NCI-H446 (cell line): ENCODE results near the gene ATAD1.
"Not testable (repeated sequence)": the region's sequence is repeated elsewhere in the genome, so short reads cannot be mapped to it uniquely, and the experiment has no call there.

Experiments used
- DNase-seq, 2 experiments: peaks; one replicate each; lab custom pipeline; 2025; lab: John Stamatoyannopoulos, UW

Gene ATAD1

DNA sequence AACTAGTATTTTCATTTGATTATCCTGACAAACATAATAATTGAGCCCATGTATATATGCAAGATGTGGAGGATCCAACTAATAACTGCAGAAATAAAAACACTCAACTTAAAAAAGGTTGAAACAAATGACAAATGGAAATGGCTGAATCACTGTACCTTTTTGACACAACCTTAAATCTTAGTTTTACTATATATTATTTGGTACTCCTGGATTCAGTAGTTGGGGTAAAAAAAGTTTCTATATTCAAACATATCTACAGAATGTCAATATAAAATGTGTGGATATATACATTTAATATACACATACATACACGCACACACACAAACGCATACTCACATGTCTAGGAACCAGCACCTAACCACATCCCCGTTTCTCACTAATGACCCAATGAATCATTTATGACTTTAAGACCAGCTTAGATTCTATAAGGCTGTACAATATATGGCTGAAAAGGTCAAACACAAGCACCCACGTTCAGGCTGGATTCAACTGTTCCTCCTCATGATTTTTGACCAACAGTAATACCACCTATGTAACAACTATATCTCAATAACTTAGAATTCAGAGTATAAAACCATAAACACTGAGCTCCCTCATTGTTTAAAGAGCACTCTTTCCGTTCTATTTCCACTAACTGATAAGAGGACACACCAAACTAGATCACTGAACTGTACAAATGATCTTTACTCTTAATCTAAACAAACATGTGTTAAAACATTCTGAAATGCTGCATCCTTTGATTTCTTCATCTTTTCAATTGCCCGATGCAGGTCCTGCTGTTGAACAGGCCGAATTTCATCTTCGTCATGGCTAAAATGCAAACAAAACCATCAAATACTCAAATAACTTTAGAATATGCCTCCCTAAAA, 63.8 kb downstream of the ATAD1 start:
- no peak for DNase-seq

DNA sequence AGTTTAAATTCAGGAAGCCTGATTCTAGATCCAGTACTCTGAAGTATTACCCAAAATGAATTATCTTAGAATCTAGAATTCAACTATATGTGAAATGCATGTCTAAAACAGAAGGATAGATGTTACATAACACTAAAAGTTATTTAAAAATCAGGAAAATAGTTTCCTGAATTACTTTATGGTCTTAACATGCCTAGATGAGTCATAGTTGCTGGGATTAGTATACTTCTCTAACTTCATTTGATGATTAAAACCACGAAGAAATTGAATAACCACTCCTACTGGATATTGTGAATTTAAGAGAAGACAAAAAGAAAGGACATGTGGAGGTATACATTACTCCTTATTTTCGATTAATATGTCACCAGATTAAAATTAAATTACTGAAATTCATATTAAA, 65.5 kb downstream of the ATAD1 start:
- no peak for DNase-seq

DNA sequence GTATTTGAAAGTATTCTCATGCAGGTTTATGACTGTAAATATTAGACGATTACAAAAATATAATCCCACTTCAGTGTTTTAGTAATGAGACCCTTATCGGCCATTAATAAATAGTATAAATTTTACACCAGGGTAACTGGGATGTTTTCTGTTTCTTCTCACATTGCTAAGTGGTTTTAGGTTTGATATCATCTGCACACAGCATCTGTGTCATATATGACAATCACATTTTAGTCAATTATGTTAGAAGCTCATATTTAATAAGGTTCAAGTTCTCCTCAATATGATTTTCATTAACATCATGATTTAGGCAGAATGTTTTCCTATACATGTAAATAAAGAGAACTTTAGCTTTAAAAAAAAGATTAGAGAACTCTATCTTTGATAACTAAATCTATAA, 66.8 kb downstream of the ATAD1 start:
- DNase-seq = no peak

DNA sequence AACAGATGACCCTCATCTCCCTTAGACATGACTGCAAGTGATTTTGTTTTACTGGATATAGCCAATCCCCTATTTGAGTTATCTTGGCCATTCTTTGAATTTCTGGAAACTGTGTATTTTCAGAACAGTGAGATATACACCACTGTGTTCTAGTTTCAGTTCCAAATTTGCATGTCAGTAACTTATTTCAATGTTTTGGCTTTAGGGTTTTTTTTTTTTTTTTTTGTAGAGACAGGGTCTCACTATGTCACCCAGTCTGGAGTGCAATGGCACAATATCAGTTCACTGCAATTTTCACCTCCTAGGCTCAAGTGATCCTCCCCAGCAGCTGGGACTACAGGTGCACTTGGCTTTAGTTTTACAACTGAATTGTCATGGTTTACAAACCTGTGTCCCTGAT, 67.2 kb downstream of the ATAD1 start:
- no peak for DNase-seq

DNA sequence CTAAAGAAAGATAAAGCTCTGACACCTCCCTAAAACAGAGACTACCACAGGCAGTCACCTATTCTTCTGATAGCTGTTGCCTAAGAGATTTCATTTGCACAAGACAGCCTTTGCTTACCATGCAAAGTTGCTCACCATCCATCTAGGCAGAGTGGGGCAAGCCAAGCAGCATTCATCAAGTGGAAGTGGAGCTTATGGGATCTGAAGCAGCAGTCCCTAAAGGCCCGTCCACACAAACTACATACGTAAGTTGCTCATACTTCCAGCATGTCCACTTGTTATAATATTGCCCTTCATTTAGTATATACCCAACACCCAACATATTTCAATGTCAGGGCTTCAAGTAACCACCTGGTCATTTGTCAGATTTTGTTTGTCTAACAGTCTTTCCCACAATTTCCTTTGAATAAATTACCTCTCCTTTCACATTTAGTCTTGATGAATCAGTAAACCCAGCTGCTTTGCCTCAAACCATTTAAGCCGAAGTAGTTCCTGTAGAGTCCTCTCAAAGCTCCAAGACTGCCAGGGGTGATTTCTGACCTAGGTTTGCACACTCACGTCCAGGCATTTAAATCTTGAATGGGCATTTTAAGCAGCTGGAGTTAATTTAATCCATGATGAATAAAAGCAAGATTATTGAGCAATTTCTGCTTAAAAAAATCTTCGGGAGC, 67.9 kb downstream of the ATAD1 start:
- DNase-seq = no peak

DNA sequence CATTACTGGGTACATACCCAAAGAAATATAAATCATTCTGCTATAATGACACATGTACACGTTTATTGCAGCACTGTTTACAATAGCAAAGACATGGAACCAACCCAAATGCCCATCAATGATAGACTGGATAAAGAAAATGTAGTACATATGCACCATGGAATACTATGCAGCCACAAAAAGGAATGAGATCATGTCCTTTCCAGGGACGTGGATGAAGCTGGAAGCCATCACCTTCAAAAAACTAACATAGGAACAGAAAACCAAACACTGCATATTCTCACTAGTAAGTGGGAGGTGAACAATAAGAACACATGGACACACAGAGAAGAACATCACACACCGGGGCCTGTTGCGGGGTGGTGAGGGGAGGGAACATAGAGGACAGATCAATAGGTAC, 69.8 kb downstream of the ATAD1 start:
- DNase-seq = not testable (repeated sequence)

DNA sequence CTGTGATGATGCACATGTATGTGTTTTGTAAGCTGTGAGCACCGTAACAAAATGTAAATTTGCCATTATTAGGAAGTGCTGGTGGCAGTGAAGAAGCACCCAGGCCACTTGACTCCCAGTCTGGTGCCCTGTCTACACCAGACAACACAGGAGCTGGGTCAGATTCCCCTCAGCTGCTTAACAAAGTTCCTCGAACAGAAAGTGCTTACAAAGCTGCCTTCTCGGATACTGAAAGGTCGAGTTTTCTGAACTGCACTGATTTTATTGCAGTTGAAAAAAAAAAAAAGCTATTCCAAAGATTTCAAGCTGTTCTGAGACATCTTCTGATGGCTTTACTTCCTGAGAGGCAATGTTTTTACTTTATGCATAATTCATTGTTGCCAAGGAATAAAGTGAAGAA, 71.1 kb downstream of the ATAD1 start:
- no peak for DNase-seq

DNA sequence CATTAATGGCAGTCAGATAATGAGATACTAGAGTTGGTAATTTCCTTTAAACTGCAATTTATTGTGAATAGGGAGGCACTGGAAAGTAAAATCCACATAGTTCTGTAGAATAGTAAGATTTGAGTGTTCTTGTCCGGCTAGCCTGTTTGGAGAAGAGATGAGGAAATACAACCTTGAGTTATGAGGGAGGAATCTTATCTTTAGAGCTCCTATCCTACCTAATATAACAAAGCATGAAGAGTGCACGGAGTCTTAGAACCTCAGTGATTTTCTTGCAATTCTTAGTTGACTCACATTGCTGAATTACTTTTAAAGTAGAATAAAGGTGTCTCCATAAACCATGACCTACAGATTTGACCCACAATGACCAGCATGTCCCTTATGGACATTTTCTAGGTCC, 73.4 kb downstream of the ATAD1 start:
- no peak for DNase-seq

DNA sequence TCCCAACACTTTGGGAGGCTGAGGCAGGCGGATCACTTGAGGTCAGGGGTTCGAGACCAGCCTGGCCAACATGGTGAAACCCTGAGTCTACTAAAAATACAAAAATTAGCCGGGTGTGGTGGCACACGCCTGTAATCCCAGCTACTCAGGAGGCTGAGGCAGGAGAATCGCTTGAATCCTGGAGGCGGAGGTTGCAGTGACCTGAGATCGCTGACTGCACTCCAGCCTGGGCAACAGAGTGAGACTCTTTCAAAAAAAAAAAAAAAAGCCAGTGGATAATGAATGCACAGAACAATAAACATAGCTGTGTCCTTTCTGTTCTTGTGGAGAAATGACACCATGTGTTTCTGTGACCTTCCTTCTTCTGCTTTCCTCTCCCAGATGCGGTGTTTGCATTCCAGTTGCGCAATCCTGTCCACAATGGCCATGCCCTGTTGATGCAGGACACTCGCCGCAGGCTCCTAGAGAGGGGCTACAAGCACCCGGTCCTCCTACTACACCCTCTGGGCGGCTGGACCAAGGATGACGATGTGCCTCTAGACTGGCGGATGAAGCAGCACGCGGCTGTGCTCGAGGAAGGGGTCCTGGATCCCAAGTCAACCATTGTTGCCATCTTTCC, 74.9 kb downstream of the ATAD1 start:
- not testable (repeated sequence) for DNase-seq

DNA sequence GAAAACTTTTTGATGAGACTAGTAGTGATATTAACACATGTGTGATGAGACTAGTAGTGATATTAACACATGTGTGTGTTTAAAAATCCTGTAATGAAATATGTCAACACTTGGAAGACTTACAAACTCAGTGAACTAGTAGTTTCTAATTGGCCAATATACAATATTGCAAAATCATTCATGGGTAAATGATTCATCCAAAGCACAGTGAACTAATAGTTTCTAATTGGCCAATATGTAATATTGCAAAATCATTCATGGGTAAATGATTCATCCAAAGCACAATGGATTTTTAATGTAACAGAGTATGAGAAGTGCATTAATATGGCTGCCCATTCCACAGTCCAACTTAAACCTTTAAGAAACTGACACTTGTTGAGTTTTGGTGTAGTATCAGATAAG, 77.8 kb downstream of the ATAD1 start:
- DNase-seq = no peak

DNA sequence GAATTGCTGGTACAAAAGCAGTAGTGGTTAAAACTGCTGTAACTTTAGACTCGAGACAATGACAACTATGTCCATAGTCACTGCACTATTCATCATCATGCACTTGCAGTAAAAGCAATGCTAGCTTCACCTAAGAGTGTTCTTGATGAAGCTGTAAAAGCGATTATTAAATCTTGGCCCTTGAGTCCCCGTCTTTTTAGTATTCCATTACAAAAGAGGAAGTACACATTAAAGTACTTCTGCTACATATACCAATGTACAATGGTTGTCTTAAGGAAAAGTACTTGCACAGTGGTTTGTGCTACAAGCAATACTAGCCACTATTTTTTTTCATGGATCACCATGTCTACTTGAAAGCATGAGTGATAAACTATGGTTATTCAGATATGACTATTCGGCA, 78.3 kb downstream of the ATAD1 start:
- no peak for DNase-seq

DNA sequence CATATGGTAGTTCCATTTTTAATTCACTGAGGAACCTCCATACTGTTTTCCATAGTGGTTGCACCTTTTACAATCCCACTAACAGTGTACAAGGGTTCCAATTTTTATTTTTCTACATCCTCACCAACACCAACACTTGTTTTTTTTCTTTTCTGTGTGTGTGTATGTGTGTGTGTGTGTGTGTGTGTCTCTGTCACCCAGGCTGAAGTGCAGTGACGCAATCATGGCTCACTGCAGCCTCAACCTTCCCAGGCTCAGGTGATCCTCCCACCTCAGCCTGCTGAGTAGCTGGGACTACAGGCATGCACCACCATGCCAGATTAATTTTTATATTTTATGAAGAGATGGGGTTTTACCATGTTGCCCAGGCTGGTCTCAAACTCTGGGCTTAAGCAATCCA, 79.8 kb downstream of the ATAD1 start:
- not testable (repeated sequence) for DNase-seq

DNA sequence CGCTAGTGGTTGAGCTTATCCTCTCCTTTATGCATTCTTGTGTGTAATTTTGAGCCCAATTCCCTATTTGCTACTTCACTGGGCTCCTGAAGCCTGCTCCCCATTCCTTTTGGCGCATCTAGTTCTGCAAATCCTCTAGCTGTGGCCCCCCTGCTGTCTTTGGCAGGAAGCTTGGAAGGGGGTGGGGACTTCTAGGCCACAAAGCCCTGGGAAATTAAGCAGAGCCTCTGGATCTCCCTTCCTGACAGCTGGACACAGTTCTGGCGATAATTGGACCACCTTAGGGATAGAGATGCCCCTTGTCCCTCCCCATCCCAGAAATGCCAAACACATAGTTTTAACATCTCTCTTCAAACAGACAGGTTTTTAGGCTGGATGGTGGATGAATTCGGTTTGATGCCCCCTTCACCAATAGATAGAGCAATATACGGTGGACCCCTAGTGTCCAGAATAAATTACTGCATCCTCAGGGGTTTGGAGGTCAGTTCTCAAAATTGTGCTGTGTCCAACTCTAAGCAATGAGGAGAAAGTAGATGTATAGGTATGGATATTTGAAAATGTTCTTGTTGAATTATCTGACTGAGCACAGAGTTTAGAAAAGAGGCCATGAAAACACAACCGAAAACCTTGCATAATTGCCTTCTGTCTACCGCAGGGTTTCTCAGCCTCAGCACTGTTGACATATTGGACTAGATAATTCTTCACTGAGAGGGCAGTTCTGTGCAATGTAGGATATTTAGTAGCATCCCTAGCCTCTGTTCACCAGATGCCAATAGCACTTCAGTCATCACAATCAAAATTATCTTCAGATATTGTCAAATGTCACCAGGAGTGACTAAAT, 82.8 kb downstream of the ATAD1 start:
- peak in 1 of 2 experiments; percentile 20 for DNase-seq

DNA sequence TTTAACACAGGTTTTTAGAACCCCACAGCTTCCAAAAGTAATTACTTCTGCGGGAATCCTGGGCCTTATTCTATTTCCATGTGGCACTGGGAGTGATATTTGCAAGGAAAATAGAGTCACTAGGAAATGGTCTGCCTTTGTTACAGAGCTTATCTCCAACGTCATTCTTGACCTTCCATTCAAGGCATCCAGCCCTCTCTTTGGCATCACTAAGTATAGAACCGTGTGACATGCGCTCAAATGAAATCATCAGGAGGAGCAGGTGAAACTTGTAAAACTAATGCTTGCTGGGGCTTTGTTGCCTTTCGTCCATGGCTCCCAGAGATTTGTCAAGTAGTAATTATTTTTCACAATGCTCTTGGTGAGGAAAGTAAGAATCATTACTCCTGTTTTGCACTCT, 84.9 kb downstream of the ATAD1 start:
- DNase-seq = no peak

DNA sequence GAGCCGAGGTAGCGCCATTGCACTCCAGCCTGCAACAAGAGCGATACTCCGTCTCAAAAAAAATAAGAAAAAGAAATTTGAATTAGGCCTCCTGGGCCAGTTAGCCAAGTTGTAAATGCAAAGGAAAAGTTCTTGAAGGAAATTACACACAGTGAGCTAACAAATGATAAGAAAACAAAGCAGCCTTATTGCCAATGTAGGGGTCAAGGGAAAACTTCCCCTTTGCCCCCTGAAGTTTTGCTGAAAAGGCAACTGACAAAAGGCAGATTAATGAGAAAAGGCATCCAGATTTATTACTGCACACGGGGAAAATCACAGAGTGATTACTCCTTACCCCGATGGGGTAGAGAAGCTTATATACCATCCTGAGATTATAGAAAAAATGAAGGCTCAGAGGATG, 88.1 kb downstream of the ATAD1 start:
- no peak for DNase-seq

DNA sequence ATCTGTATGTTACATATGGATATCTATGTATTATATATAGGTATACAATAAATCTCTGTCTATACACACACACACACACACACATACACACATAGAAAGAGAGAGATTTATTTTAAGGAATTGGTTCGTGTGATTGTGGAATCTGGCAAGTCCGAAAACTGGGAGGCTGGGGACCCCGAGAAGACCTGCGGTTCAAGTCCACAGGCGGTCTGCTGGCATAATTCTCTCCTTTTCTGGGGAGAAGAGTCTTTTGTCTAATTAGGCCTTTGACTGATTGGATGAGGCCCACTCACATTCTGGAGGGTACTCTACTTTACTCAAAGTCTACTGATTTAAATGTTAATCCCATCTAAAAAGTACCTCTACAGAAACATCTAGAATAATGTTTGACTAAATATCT, 93.2 kb downstream of the ATAD1 start:
- DNase-seq = no peak

DNA sequence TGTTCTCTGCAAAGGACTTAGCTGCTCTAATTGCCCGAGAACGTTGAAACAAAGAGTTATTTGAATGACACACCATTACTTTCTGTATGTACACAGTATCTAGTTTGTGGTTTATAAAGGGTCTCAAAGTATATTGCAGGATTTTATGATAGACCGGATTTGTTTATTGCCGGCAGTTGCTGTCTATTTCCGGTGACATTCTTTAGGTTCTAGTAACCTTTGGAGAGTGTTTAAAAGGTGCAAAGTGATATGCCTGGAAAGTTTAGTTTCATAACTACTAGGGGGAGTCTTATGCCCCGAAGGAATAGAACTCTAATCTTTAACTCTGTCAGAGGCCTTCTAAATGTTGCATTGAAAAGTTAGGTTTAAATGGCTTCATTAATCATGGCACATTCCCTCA, 94.5 kb downstream of the ATAD1 start:
- DNase-seq = no peak

DNA sequence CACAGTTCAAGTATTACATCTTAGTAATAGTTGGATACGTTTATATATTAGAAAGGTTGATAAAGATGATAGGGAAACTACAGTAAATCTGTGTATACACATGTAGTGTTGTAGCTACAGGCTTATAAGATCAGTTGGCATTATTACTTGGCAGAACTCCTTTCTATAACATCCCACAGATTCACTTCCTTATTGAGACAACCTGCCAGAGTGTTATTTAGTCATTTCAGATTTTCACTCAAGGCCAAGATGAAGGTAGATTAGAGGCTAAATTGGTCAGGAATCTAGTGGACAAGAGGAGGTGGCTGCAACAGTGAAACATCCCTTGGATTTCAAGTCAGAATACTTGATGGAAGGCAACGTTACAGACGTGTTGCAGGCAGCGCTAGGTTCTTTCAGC, 95.3 kb downstream of the ATAD1 start:
- DNase-seq = no peak

DNA sequence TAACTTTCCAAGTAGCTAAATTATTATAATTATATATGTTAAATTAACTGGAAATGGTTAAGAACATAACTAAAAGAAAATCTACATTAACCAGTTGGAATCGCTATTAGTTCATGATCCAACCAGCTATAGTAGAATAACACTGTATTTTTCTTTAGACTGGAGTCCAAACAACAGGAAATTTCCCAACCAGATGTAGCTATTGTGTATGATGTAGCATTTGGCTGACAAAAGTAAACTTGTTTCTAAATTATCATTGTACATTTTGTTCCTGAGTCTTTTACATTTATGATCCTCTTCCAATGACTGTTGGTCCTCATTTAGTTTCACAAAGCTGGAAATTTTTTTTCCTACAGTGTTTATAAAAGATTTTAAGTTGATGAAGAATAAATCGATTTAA, 96.2 kb downstream of the ATAD1 start:
- no peak for DNase-seq

DNA sequence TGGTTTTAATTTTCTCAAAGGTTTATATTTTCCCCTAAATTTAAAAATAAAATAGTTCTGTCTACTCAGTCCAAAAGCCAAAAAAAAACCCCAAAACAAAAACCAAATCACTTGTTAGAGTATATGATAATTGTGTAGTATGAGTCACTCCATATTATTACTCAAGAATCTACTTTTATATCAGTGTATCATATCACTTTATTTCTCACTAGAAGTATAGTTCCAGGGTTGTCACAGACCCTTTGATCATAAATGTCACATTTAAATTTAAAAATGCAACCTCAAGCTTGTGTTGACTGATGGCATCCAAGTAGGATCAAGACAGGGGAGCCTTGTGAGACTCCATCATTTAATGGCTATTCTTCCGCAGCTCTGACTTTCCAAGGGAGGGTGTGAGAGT, 97.4 kb downstream of the ATAD1 start:
- DNase-seq = no peak

DNA sequence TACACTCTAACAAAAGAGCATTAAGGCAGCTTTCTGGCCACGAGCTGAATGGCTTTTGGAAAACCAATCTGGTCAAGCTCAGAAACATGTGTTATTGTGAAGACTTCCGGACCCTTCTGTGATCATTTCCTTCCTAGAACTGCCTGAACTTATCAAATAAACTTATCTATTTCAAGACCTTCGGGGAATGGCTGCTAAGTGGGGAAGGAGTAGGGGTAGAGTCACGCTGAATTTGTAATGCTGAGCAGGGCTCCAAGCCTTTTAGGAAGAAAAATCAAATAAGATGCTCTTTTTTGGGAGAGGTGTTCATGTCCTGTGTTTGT, 101.7 kb downstream of the ATAD1 start:
- no peak for DNase-seq

DNA sequence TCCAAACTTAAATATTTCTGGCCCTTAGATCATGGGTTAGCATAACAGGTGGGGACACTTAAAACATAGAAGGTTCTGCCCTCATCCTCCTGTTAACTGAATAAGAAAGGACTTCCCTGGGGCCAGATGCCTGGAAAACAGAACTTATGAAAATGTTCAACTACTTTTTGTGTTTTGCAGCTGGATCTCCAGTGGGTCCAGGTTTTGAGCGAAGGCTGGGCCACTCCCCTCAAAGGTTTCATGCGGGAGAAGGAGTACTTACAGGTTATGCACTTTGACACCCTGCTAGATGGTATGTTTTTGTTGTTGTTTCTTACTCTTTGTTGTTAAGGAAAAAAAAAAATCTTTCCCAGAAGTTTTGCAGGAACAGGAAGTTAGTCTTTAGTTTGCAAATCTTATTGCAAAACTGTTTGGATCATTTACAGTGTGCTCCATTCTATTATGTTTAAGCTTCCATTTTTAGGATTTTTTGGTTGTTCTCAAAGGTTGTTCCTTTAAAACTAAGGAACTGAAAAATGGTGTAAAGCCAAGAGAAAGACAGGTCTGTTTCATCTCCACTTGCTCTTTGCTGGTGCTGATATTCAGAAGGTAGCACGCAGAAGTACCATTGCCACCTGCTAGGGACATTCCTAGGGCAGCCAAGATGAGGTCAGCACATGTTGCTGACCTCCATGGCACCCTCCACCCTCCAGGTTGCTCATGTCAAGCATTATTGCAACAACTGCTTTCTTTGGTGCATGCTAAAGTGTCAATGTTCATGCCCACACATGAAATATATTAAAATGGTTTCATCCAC, 102.3 kb downstream of the ATAD1 start:
- DNase-seq = no peak
